AG04450 (cell line): ENCODE measurements around the gene MCM3AP. TPM values are rescaled to one million over a fixed set of nuclear protein-coding genes. Genes with fewer than 3 reads are reported as not detected.

ENCODE experiments used
- CTCF ChIA-PET: fragments of 300-600, 350-600 bp; formaldehyde crosslinking; extraction: SDS; loops from one replicate; lab custom pipeline; 2022; ENCODE audit warnings: antibody characterized with exemption, inconsistent platforms; lab: Charles Lee
- POLR2A ChIA-PET: fragments of 350-600 bp; formaldehyde crosslinking; extraction: SDS; loops from one replicate; lab custom pipeline; 2021; ENCODE audit warnings: antibody characterized with exemption, inconsistent platforms; lab: Yijun Ruan, JAX
- DNase-seq: peaks from one replicate; pipeline ENCODE4 v3.0.0-alpha.2; 2011; ENCODE audit warnings: low read depth, low spot score
- H3K27ac ChIP-seq: one replicate; pipeline ENCODE4 v1.5.1; 2012; ENCODE audit warnings: low read depth, low read length, control low read depth
- H3K27me3 ChIP-seq: one replicate; pipeline ENCODE4 v1.6.0; 2012; ENCODE audit warnings: low read length; ENCODE audit not compliant: control insufficient read depth, insufficient read depth
- H3K4me3 ChIP-seq: 2 replicates; pipeline ENCODE4 v1.5.1; 2011; ENCODE audit warnings: mild to moderate bottlenecking, low read depth, low read length, control low read depth
- H3K9me3 ChIP-seq: 2 replicates; pipeline ENCODE4 v1.5.1; 2012; ENCODE audit warnings: low read length; ENCODE audit not compliant: control insufficient read depth, insufficient read depth
- polyA plus RNA-seq: library from polyadenylated mRNA; depleted of rRNA; stranded (reverse); fragments of >200 nt; gene quantifications from 2 replicates; pipeline ENCODE4 v1.2.3, GENCODE V29; 2011
- TF ChIP-seq, protein P1 (sequence below): IDR thresholded peaks from 2 replicates; pipeline ENCODE4 v1.5.1; 2011; ENCODE audit warnings: low read depth, low read length, control low read depth, inconsistent platforms

The MCM3AP gene
- polyA plus RNA-seq, 1 experiment: 43.7 TPM

DNA sequence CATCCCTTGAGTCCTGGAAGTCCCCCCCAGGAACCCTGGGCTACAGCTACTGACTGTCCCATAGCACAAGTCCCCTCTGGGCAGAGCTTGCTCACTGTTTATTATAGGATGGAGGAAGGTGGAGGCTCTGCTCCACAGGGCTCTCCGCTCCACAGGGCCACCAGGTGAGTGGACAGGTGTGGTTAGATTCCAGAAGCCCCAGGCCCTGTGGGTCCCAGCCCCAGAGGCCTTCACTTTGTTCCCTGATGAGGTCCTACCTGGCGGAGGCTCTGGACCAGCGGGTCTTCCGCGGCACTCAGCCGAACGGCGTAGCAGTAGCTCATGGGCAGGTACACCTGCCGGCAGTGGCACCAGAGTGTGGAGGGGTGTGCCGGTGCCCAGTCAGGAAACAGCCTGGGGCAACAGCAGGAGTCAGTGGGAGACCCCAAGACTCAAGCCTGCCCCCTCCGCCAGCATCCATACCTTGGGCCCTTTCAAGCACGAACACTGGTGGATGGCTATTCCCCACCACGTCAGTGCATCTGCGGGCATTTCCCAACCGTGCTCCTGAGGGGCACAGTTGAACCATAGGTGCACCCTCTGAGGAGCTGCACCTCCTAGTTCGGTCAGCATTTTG lies 69.2 kb downstream of the MCM3AP start:
- no peak for DNase-seq
- H3K27ac ChIP-seq: no peak overlapping the region
- TF ChIP-seq, protein P1, sequence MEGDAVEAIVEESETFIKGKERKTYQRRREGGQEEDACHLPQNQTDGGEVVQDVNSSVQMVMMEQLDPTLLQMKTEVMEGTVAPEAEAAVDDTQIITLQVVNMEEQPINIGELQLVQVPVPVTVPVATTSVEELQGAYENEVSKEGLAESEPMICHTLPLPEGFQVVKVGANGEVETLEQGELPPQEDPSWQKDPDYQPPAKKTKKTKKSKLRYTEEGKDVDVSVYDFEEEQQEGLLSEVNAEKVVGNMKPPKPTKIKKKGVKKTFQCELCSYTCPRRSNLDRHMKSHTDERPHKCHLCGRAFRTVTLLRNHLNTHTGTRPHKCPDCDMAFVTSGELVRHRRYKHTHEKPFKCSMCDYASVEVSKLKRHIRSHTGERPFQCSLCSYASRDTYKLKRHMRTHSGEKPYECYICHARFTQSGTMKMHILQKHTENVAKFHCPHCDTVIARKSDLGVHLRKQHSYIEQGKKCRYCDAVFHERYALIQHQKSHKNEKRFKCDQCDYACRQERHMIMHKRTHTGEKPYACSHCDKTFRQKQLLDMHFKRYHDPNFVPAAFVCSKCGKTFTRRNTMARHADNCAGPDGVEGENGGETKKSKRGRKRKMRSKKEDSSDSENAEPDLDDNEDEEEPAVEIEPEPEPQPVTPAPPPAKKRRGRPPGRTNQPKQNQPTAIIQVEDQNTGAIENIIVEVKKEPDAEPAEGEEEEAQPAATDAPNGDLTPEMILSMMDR: no peak
- ChIA-PET POLR2A (no interaction called here), CTCF (interaction anchor here (1.0 kb wide), 1 partner anchor 73 kb away, joined by 3 read pairs; no protein-coding TSS in a partner anchor)
- H3K27me3 ChIP-seq: no peaks in the 10 kb centered on the region
- no peaks in the 10 kb centered on the region; the same call in 1 of the 2 replicates for H3K9me3 ChIP-seq
- H3K4me3 ChIP-seq: no peak overlapping the region

DNA sequence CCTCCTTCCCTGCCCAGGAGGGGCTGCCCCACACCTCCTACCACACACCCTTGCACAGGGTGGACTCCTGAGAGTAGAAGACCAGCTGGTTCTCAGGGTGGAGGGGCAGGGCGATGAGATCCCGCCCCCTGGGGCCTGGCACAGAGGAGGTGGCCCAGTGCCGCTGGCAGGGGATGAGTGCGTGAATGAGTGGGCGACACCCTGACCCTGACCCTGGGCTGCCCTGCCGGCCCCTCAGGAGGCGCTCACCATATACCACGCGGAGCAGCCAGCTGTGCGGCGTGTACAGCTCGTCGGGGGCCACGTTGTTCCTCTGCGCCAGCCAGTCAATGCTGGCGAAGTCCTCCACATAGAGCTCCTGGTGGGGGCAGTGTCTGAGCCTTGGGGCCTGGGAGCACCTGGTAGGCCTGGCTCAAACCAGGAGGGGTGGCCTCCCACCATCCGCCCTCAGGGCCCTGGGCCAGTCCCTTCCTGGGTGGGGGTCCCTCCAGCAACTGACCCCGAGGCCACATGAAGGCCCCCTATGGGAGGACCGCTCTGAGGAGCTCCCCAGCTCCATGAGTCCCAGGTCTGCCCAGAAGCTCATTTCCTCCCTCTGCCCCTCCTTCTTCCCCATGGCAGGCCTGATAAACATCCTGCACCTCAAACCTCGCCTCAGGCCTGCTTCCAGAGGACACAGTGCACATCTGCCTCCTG lies 69.8 kb downstream of the MCM3AP start:
- POLR2A ChIA-PET: no interaction called here

DNA sequence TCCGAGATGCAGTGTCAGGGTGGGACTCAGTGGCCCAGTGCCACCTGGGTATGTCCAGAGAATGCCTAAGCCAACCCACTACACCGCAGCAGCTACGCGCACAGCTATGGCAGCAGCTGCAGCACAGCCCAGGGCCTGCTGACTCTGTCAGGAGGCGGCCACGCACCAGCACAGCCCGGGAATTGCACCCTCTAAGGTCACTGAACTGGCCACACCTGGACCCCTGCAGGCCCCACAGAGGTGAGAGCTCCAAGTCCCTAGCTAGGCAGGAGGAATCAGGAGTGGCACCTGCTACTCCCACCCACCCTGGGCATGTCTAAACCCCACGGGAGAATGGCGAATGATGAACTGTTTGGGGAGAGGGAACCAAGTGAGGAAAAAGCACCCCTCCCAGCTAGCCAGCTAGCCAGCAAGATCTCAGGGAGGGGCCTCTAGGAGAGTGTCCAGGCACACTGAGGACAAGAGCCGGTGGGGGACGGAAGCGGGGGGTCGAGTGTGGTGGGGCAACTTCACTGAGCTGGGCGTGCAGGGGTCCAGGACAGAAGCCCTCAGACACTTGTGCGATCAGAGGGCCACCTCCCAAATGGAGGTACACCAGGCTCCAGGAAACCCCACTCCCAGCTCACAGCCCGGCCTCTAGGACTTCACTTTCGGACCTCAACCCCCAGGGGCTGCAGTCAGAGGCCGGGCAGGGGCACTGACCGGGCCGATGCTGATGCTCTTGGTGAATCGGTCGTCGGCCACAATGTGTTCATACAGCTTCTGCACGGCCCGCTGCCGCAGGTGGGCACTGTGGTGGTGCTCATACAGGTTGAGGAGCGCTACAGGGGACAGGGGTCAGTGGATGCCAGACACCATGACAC lies 70.7 kb downstream of the MCM3AP start:
- Histone ChIP-seq H3K27ac (no peak overlapping the region), H3K27me3 (no peaks in the 10 kb centered on the region), H3K4me3 (no peak overlapping the region), H3K9me3 (no peaks in the 10 kb centered on the region; the same call in 1 of the 2 replicates)
- CTCF ChIA-PET: interaction anchor here (0.5 to 1.0 kb wide), 2 partner anchors 67 to 72 kb away, joined by 3 to 10 read pairs; no protein-coding TSS in a partner anchor
- no peak for DNase-seq
- TF ChIP-seq, protein P1: no peak
- POLR2A ChIA-PET: interaction anchor here (0.6 kb wide), 1 partner anchor 128 kb away, joined by 3 read pairs; no protein-coding TSS in a partner anchor

More for the DNA sequence above, 69.8 kb downstream of the MCM3AP start:
- no peak for DNase-seq
- TF ChIP-seq, protein P1: no peak
- Histone ChIP-seq H3K27me3 (no peaks in the 10 kb centered on the region), H3K27ac (no peak overlapping the region), H3K4me3 (no peak overlapping the region), H3K9me3 (no peaks in the 10 kb centered on the region; the same call in 1 of the 2 replicates)
- CTCF ChIA-PET: interaction anchor here (0.5 to 1.0 kb wide), 2 partner anchors 68 to 72 kb away, joined by 3 to 10 read pairs; no protein-coding TSS in a partner anchor

DNA sequence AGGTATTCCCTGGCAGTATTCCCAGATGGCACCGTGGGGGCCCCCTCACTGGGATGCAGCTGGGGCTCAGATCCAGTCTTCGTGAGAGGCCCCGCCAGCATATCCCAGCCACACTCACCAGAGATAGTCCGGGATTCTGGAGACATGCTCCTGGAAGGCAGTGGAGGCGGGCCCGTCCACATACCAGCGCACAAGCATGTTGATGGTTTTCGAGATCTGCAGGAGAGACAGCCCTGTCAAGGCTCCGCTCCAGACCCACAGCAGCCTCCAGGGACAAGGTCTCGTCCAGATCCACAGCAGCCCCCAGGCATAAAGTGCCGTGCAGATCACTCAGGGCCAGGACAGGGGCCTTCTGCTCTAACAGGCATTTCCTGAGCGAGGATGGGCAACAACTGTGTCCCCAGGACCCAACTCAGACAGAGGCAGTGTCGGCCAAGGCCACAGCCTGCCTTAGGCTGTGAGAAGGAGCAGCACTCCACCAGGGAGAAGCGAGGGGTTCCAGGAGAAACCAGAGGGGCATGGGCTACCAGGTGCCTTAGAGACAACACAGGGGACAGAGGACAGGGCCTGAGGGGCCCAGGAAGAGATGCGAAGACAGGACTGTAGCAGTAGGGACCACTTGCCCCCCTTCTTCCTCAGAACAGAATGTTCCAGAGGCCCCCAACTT lies 71.7 kb downstream of the MCM3AP start:
- TF ChIP-seq, protein P1: no peak
- H3K27me3 ChIP-seq: no peaks in the 10 kb centered on the region
- CTCF ChIA-PET: no interaction called here
- no peaks in the 10 kb centered on the region; the same call in 1 of the 2 replicates for H3K9me3 ChIP-seq
- DNase-seq: no peak
- POLR2A ChIA-PET: no interaction called here
- H3K27ac ChIP-seq: no peak overlapping the region
- no peak overlapping the region for H3K4me3 ChIP-seq
